Midbrain (tissue), 1 donor: Measurements from ENCODE around the gene LHFPL3.
"Not testable (repeated sequence)": the region's sequence is repeated elsewhere in the genome, so short reads cannot be mapped to it uniquely, and the experiment has no call there.

Experiments
- DNase-seq: peaks from one replicate; lab custom pipeline; 2025; lab: John Stamatoyannopoulos, UW

Gene LHFPL3

DNA sequence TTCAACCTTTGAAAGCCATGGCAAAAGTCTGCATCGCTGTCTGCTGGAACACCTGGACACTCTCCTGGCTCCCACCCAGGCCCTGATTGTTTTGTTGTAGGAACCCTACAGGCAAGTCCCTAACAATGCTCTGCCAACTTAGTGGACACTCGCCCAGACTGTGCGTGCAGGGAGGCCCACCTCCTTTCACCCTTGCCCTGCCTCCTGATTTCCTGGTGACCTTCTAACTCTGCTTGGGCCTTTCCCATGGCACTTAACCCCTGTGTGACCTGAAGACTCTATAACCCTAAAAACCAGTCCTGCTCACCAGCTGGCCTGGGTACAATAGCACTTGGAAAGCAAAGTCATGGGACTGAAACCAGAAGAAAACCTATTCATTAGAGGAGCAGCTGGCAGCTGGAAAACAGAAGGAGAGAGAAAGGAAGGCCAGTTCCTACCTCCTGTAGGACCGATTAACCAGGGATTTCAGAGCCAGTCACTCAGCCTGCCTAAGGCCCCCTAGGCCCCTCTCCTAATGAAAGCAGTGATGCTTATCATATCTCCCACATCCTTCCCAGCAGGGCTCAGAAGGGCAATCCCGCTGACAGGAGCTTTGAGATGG is 602.9 kb downstream of the LHFPL3 start:
- DNase-seq, result no peak

- DNase-seq, result no peak
Measured at GRCh38 chr7:104933022-104933421, 604.6 kb downstream of the LHFPL3 start.

DNA sequence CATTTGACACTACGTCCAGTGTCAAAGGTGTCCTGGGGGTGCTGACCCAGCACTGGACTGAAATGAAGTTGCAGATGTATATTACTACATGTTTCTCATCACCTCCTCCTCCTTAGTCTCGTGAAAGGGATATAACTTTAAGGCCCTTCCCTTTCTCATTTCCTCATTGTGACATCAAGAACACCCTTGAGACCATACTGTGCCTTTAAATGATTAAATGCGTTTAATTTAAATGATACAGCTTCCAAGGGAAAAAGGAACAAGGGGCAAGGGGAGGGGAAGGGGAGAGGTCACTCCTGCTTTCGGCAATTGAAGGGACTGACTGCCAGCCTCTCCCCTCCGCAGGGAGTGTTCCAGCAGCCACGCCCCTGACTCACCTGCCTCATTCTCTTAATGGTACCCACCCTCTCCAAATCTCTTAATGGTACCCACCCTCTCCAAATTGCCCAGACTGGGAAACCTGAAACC is 605.2 kb downstream of the LHFPL3 start:
- no peak for DNase-seq

DNA sequence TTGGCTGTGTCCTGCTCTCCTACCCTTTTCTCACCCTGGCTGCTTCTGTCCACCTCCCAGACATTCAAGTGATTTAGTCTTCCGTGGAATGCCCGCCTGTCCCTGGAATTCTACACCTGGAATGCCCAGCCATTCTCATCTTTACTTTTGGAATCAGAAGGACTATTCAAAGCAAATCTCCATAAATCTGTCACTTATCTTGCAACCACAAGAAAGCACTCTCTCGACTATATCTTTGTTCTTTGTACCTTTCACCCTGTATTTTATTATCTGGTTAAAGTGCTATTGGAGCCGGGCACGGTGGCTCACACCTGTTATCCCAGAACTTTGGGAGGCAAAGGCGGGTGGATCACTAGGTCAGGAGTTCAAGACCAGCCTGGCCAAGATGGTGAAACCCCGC is 606.3 kb downstream of the LHFPL3 start:
- DNase-seq, result no peak

DNA sequence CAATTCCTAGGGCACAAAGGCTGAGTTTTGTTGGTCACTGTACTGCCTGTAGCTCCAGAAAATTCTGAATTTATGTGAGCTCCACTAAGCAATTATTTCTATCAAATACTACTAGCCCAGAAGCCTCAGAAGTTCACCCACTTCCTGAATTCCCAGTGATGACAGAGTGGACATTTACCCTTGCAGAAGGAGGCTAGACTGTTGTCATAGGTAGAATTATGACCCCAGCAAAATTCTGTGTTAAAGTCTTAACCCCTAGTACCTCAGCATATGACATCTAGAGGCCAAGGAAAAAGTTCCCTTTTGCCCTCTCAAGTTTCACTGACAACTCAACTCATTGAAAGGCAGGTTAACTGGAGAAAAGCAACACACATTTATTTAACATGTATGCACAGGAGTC is 606.9 kb downstream of the LHFPL3 start:
- DNase-seq, result no peak

- no peak for DNase-seq
Measured at GRCh38 chr7:104936546-104936945, 608.1 kb downstream of the LHFPL3 start.

DNA sequence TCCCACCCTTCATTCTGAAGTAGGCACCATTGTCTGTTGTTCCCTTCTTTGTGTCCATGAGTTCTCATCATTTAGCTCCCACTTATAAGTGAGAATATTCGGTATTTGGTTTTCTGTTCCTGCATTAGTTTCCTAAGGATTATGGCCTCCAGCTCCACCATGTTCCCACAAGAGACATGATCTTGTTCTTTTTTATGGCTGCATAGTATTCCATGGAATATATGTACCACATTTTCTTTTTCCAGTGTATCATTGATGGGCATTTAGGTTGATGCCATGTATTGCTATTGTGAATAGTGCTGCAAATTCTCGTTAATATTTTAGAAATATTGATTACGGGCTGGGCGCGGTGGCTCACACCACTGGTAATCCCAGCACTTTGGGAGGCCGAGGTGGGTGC is 609.1 kb downstream of the LHFPL3 start:
- DNase-seq, result not testable (repeated sequence)

DNA sequence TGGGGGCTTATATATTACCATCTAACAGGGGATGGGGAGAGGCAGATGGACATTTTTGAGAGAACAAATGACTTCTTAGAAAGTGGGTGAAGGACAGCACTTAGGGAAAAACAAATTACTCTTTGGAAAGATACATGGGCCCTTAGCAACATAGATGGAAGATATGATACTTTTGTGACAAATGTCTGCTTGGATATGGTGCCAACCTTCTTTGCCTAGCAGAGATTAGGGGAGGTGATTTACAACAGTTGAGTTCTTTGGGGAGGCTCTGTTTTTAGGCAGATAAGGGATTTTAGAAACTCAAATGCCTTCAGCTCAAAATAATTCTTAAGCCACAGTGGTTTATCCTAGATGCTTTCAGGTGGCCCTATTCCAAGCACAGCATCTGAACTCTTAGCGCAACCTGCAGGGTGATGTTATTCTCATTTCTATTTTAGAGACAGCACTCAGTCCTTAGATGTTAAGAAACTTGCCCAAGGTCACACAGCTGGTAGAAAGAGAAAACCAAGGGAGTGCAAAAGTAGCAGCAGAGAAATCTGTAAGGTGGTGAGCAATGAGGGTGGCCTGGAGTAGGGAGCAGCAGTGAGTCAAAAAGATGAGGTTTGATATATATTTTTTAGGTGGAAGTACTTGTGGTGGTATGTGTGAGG is 610.5 kb downstream of the LHFPL3 start:
- no peak for DNase-seq

DNA sequence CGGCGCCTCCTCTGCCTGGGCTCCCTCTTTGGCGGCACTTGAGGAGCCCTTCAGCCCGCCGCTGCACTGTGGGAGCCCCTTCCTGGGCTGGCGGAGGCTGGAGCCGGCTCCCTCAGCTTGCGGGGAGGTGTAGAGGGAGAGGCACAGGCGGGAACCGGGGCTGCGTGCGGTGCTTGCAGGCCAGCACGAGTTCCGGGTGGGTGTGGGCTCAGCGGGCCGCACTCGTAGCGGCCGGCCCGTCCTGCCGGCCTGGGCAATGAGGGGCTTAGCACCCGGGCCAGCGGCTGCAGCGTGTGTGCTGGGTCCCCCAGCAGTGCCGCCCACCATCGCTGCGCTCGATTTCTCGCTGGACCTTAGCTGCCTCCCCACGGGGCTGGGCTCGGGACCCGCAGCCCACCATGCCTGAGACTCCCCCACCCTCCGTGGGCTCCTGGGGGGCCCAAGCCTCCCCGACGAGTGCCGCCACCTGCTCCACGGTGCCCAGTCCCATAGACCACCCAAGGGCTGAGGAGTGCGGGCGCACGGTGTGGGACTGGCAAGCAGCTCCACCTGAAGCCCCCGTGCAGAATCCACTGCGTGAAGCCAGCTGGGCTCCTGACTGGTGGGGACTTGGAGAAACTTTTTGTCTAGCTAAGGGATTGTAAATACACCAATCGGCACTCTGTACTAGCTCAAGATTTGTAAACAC is 611.8 kb downstream of the LHFPL3 start:
- DNase-seq, result no peak

- DNase-seq, result no peak
Measured at GRCh38 chr7:104943502-104944343, 615.3 kb downstream of the LHFPL3 start.

GRCh38 chr7:104945599-104945956 is 617.2 kb downstream of the LHFPL3 start:
- no peak for DNase-seq

DNA sequence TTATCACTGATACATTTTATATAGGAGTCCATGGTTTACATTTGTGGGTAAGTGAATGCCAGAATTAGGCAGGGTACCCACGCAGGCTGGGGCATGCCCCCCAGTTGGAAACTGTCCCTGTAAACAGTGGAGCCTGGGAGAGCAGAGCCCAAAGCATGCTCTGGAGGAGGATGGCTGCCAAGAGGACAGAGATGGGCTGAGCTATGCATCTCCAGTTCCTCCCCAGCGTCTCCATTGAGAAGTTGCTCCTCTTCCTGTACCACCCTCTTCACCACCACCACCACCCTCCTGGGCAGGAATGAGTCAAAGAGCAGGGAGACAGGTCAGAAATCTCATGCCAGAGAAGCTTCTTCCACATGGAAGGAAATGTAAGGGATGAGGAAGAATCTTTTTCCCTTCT is 617.9 kb downstream of the LHFPL3 start:
- no peak for DNase-seq

GRCh38 chr7:104950006-104950405 is 621.6 kb downstream of the LHFPL3 start:
- no peak for DNase-seq

DNA sequence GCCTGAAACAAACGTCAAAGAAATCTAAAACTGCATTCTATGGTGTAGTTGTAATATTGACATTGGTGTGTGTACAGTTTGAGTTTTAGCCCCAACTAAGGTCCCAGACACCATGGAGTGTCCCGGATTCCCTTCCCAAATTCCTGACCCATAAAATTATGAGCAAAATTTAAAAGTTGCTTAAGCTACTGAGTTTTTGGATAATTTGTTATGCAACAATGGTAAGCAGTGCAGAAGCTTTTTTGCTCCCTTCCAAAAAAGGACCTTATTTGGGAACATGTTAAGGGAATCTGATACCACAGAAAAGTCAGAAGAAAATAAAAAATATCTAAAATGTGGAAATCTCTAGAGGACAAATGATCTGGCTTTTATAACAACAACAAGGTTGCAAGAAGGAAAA is 622.4 kb downstream of the LHFPL3 start:
- DNase-seq, result no peak

DNA sequence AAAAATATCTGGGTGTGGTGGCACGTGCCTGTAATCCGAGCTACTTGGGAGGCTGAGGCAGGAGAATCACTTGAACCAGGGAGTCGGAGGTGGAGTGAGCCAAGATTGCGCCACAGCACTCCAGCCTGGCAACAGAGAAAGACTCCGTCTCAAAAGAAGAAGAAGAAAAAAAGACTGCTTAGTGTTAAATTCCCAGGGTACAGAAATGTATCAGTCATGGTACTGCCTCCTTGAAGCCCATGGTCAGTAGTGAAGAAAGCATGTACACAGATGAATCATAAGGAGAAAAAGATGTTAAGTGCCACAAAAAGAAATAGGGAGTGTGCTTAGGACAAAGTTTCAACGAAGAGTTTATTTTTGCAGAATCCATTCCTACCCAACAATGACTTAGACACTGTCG is 623.1 kb downstream of the LHFPL3 start:
- DNase-seq, result no peak

DNA sequence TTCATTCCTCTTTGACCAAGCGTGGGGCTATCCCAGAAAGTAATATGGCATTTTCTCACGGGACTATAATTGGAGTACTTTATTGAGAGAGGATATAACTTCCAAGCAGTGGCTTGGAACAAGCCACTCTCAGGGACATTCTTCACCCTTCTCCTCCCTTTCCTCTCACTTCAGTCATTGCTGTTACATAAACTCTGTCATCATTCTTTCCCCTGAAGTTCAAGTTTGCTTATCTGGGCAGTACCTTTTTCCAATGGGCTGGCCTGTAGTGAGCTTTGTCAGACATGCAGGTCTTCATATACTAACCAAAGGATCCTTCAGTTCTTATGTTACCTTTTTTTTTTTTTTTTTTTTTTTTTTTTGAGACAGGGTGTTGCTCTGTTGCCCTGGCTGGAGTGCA is 626.9 kb downstream of the LHFPL3 start:
- no peak for DNase-seq
